Measurements from ENCODE around the gene SHISA4. TPM values are rescaled to one million over a fixed set of nuclear protein-coding genes. Genes with fewer than 3 reads are reported as not detected.

The SHISA4 gene
- total and polyA plus RNA-seq, 2 donors from 2014 or later: 10.4 to 37.6 TPM

GRCh38 chr1:201905234-201905890 lies 16.7 kb downstream of the SHISA4 start:
- Histone ChIP-seq H3K36me3 (ENCODE audit: control insufficient read depth in 2 of 3, insufficient read depth in 3 of 3, low read length in 3 of 3) (no peaks in the 10 kb centered on the region), H3K9ac (ENCODE audit: low read length in 3 of 3) (peak overlapping the region in 1 of 3 donors; percentile 10), H3K27me3 (ENCODE audit: control insufficient read depth, insufficient read depth, low read length) (no peaks in the 10 kb centered on the region), H3K9me3 (ENCODE audit: control insufficient read depth in 2 of 3, insufficient read depth in 1 of 3, low read length in 3 of 3) (no peaks in the 10 kb centered on the region), H3K4me1 (ENCODE audit: control insufficient read depth in 2 of 3, insufficient read depth in 2 of 3, low read depth in 1 of 3, low read length in 3 of 3) (peaks cover 0 to 11% (median 0%) of the 10 kb centered on the region in 3 donors), H3K27ac (ENCODE audit: low read depth in 2 of 2, low read length in 2 of 2) (peak overlapping the region in 1 of 2 donors; percentile 78), H3K4me3 (ENCODE audit: low read length in 3 of 3) (no peak overlapping the region)
- intact Hi-C loops (cut with DNase I): no loop called here
- DNase-seq (no peak), FAIRE-seq (no peak)
- TF ChIP-seq CTCF (IDR thresholded peaks at IDR 0.05; ENCODE audit: borderline replicate concordance, extremely low read depth, insufficient read depth): no peak

DNA sequence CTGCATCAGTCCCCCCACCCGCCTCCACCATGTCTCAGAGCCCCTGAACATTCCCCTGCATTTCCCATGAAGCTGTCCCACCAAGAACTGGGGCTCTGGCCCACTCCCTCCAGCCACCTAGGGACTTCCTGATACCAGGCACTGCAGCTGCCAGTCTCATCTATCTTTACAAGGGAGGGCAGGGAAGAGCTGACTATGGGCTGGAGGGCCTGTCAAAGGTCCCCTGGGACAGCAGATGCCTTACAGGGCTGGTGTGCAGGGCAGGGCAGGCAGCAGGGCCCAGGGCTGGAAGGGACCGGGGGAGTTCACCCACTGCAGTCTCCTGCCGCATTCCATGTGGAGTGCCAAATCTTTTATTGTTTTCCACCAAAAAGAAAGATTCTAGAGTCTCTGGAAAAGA lies 17.6 kb downstream of the SHISA4 start:
- H3K9ac ChIP-seq (ENCODE audit: low read length in 3 of 3): no peak overlapping the region
- no peak for FAIRE-seq
- no peak for DNase-seq
- peaks cover 0 to 11% (median 0%) of the 10 kb centered on the region in 3 donors for H3K4me1 ChIP-seq (ENCODE audit: control insufficient read depth in 2 of 3, insufficient read depth in 2 of 3, low read depth in 1 of 3, low read length in 3 of 3)
- intact Hi-C loops (cut with DNase I): no loop called here
- no peaks in the 10 kb centered on the region for H3K27me3 ChIP-seq (ENCODE audit: control insufficient read depth, insufficient read depth, low read length)
- TF ChIP-seq CTCF (IDR thresholded peaks at IDR 0.05; ENCODE audit: borderline replicate concordance, extremely low read depth, insufficient read depth): no peak
- H3K36me3 ChIP-seq (ENCODE audit: control insufficient read depth in 2 of 3, insufficient read depth in 3 of 3, low read length in 3 of 3): no peaks in the 10 kb centered on the region
- H3K4me3 ChIP-seq (ENCODE audit: low read length in 3 of 3): no peak overlapping the region
- no peak overlapping the region for H3K27ac ChIP-seq (ENCODE audit: low read depth in 2 of 2, low read length in 2 of 2)
- H3K9me3 ChIP-seq (ENCODE audit: control insufficient read depth in 2 of 3, insufficient read depth in 1 of 3, low read length in 3 of 3): no peaks in the 10 kb centered on the region

DNA sequence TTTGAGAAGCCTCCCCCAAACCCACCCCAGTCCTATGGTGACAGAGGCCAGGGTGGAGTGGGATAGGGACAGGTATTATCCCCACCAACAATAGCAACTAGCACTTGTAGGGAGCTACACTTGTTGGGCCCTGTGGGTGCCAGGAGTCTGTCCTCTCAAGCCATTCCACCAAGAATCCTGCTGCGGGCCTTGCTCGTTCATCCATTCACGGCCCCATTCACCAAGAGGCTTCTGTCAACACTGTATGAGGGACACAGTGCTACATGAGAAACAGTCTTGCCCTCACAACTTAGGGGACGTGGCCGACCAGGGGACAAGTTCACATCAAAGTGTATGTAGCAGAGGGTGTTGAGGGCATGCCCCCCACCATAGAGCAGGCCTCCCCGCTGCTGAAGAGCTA lies 18.9 kb downstream of the SHISA4 start:
- FAIRE-seq (no peak), DNase-seq (no peak)
- H3K9me3 ChIP-seq (ENCODE audit: control insufficient read depth in 2 of 3, insufficient read depth in 1 of 3, low read length in 3 of 3): no peaks in the 10 kb centered on the region
- no peak for TF ChIP-seq CTCF (IDR thresholded peaks at IDR 0.05; ENCODE audit: borderline replicate concordance, extremely low read depth, insufficient read depth)
- intact Hi-C loops (cut with DNase I): no loop called here
- H3K9ac ChIP-seq (ENCODE audit: low read length in 3 of 3): no peak overlapping the region
- no peak overlapping the region for H3K27ac ChIP-seq (ENCODE audit: low read depth in 2 of 2, low read length in 2 of 2)
- H3K27me3 ChIP-seq (ENCODE audit: control insufficient read depth, insufficient read depth, low read length): no peaks in the 10 kb centered on the region
- H3K36me3 ChIP-seq (ENCODE audit: control insufficient read depth in 2 of 3, insufficient read depth in 3 of 3, low read length in 3 of 3): no peaks in the 10 kb centered on the region
- no peak overlapping the region for H3K4me3 ChIP-seq (ENCODE audit: low read length in 3 of 3)
- peaks cover 0 to 11% (median 0%) of the 10 kb centered on the region in 3 donors for H3K4me1 ChIP-seq (ENCODE audit: control insufficient read depth in 2 of 3, insufficient read depth in 2 of 3, low read depth in 1 of 3, low read length in 3 of 3)
